ENCODE data around the gene FFAR3.

The FFAR3 gene

GRCh38 chr19:35336166-35336955 is 21.9 kb upstream of the FFAR3 start:
- Histone ChIP-seq H3K4me3 (no peak overlapping the region), H3K27ac (no peak overlapping the region), H3K9me3 (ENCODE audit: low read depth, low read length) (no peaks in the 10 kb centered on the region), H3K9ac (ENCODE audit: insufficient read length) (no peak overlapping the region), H3K36me3 (ENCODE audit: insufficient read depth, low read length) (no peaks in the 10 kb centered on the region)
- DNase-seq (ENCODE audit: low read depth, low spot score) = no peak
- TF ChIP-seq POLR2AphosphoS5 (IDR thresholded peaks at IDR 0.05; ENCODE audit: borderline replicate concordance, low read depth, low read length) = no peak
- TF ChIP-seq EZH2 (IDR thresholded peaks at IDR 0.05) = no peak
- TF ChIP-seq FOXP2 (optimal IDR thresholded peaks at IDR 0.05; ENCODE audit: control extremely low read depth, extremely low read length, insufficient read depth) = no peak

GRCh38 chr19:35337097-35337983 is 20.9 kb upstream of the FFAR3 start:
- no peaks in the 10 kb centered on the region for H3K9me3 ChIP-seq (ENCODE audit: low read depth, low read length)
- no peak for DNase-seq (ENCODE audit: low read depth, low spot score)
- no peak overlapping the region for H3K9ac ChIP-seq (ENCODE audit: insufficient read length)
- no peak for TF ChIP-seq EZH2 (IDR thresholded peaks at IDR 0.05)
- no peak for TF ChIP-seq POLR2AphosphoS5 (IDR thresholded peaks at IDR 0.05; ENCODE audit: borderline replicate concordance, low read depth, low read length)
- no peak for TF ChIP-seq FOXP2 (optimal IDR thresholded peaks at IDR 0.05; ENCODE audit: control extremely low read depth, extremely low read length, insufficient read depth)
- H3K36me3 ChIP-seq (ENCODE audit: insufficient read depth, low read length) = no peaks in the 10 kb centered on the region
- no peak overlapping the region for H3K27ac ChIP-seq
- no peak overlapping the region for H3K4me3 ChIP-seq

GRCh38 chr19:35337984-35338296 is 20.3 kb upstream of the FFAR3 start:
- Histone ChIP-seq H3K9ac (ENCODE audit: insufficient read length) (no peak overlapping the region), H3K9me3 (ENCODE audit: low read depth, low read length) (no peaks in the 10 kb centered on the region), H3K27ac (no peak overlapping the region), H3K36me3 (ENCODE audit: insufficient read depth, low read length) (no peaks in the 10 kb centered on the region), H3K4me3 (no peak overlapping the region)
- TF ChIP-seq FOXP2 (optimal IDR thresholded peaks at IDR 0.05; ENCODE audit: control extremely low read depth, extremely low read length, insufficient read depth) (no peak), POLR2AphosphoS5 (IDR thresholded peaks at IDR 0.05; ENCODE audit: borderline replicate concordance, low read depth, low read length) (no peak), EZH2 (IDR thresholded peaks at IDR 0.05) (no peak)
- DNase-seq (ENCODE audit: low read depth, low spot score) = no peak

GRCh38 chr19:35340431-35340830 is 17.8 kb upstream of the FFAR3 start:
- Histone ChIP-seq H3K27ac (no peak overlapping the region), H3K4me3 (no peak overlapping the region), H3K9me3 (ENCODE audit: low read depth, low read length) (no peaks in the 10 kb centered on the region), H3K36me3 (ENCODE audit: insufficient read depth, low read length) (no peaks in the 10 kb centered on the region), H3K9ac (ENCODE audit: insufficient read length) (no peak overlapping the region)
- DNase-seq (ENCODE audit: low read depth, low spot score) = no peak
- TF ChIP-seq EZH2 (IDR thresholded peaks at IDR 0.05) (no peak), FOXP2 (optimal IDR thresholded peaks at IDR 0.05; ENCODE audit: control extremely low read depth, extremely low read length, insufficient read depth) (no peak), POLR2AphosphoS5 (IDR thresholded peaks at IDR 0.05; ENCODE audit: borderline replicate concordance, low read depth, low read length) (no peak)

GRCh38 chr19:35341006-35341405 is 17.3 kb upstream of the FFAR3 start:
- H3K4me3 ChIP-seq = no peak overlapping the region
- TF ChIP-seq EZH2 (IDR thresholded peaks at IDR 0.05) = no peak
- H3K9me3 ChIP-seq (ENCODE audit: low read depth, low read length) = no peaks in the 10 kb centered on the region
- no peak for DNase-seq (ENCODE audit: low read depth, low spot score)
- H3K27ac ChIP-seq = no peak overlapping the region
- no peak overlapping the region for H3K9ac ChIP-seq (ENCODE audit: insufficient read length)
- H3K36me3 ChIP-seq (ENCODE audit: insufficient read depth, low read length) = no peaks in the 10 kb centered on the region

- Histone ChIP-seq H3K9ac (ENCODE audit: insufficient read length) (no peak overlapping the region), H3K27ac (no peak overlapping the region), H3K9me3 (ENCODE audit: low read depth, low read length) (no peaks in the 10 kb centered on the region), H3K36me3 (ENCODE audit: insufficient read depth, low read length) (no peaks in the 10 kb centered on the region), H3K4me3 (no peak overlapping the region)
- TF ChIP-seq FOXP2 (optimal IDR thresholded peaks at IDR 0.05; ENCODE audit: control extremely low read depth, extremely low read length, insufficient read depth) (no peak), EZH2 (IDR thresholded peaks at IDR 0.05) (no peak), POLR2AphosphoS5 (IDR thresholded peaks at IDR 0.05; ENCODE audit: borderline replicate concordance, low read depth, low read length) (no peak)
- DNase-seq (ENCODE audit: low read depth, low spot score) = no peak
These were observed 16.6 kb upstream of the FFAR3 start for GRCh38 chr19:35341565-35342225.

GRCh38 chr19:35342430-35342829 is 15.8 kb upstream of the FFAR3 start:
- TF ChIP-seq POLR2AphosphoS5 (IDR thresholded peaks at IDR 0.05; ENCODE audit: borderline replicate concordance, low read depth, low read length) (no peak), FOXP2 (optimal IDR thresholded peaks at IDR 0.05; ENCODE audit: control extremely low read depth, extremely low read length, insufficient read depth) (no peak), EZH2 (IDR thresholded peaks at IDR 0.05) (no peak)
- Histone ChIP-seq H3K36me3 (ENCODE audit: insufficient read depth, low read length) (no peaks in the 10 kb centered on the region), H3K9me3 (ENCODE audit: low read depth, low read length) (no peaks in the 10 kb centered on the region), H3K9ac (ENCODE audit: insufficient read length) (no peak overlapping the region), H3K4me3 (no peak overlapping the region), H3K27ac (no peak overlapping the region)
- DNase-seq (ENCODE audit: low read depth, low spot score) = no peak

- DNase-seq (ENCODE audit: low read depth, low spot score) = no peak
- no peaks in the 10 kb centered on the region for H3K36me3 ChIP-seq (ENCODE audit: insufficient read depth, low read length)
- no peaks in the 10 kb centered on the region for H3K9me3 ChIP-seq (ENCODE audit: low read depth, low read length)
- H3K4me3 ChIP-seq = no peak overlapping the region
- no peak overlapping the region for H3K27ac ChIP-seq
- TF ChIP-seq POLR2AphosphoS5 (IDR thresholded peaks at IDR 0.05; ENCODE audit: borderline replicate concordance, low read depth, low read length) (no peak), FOXP2 (optimal IDR thresholded peaks at IDR 0.05; ENCODE audit: control extremely low read depth, extremely low read length, insufficient read depth) (no peak), EZH2 (IDR thresholded peaks at IDR 0.05) (no peak)
- H3K9ac ChIP-seq (ENCODE audit: insufficient read length) = no peak overlapping the region
These were observed 13.7 kb upstream of the FFAR3 start for GRCh38 chr19:35344511-35345031.

Measured in SK-N-MC (cell line).